HEK293 (cell line): ENCODE measurements around the gene NCOA7.

Source experiments
- CTCF ChIA-PET: fragments of 350-600 bp; formaldehyde crosslinking; extraction: SDS; loops from one replicate; lab custom pipeline; 2021; ENCODE audit warnings: antibody characterized with exemption; lab: Yijun Ruan, JAX
- POLR2A ChIA-PET: fragments of 300-600 bp; formaldehyde crosslinking; extraction: SDS; loops from one replicate; lab custom pipeline; 2020; ENCODE audit warnings: antibody characterized with exemption, inconsistent platforms; lab: Yijun Ruan, JAX
- H3K27ac ChIP-seq: fragments of 200-500 bp; sonication (Bioruptor generic); 2 replicates; pipeline ENCODE4 v1.5.1; 2014; ENCODE audit warnings: low read depth, low read length, control low read depth, inconsistent platforms; ENCODE audit errors: extremely low read depth
- H3K36me3 ChIP-seq, 2 experiments: fragments of 200-500 bp in 1 of 2; sonication (Bioruptor generic) in 1 of 2; 1 replicate in 1 of 2; 2 replicates in 1 of 2; pipeline ENCODE4 v1.5.1; 2014 to 2017; ENCODE audit warnings: inconsistent platforms in 2 of 2, low read length in 2 of 2; ENCODE audit not compliant: control insufficient read depth in 2 of 2, insufficient read depth in 1 of 2
- H3K4me1 ChIP-seq: fragments of 200-500 bp; sonication (Bioruptor generic); 2 replicates; pipeline ENCODE4 v1.5.1; 2014; ENCODE audit warnings: mild to moderate bottlenecking, low read length, inconsistent platforms; ENCODE audit not compliant: control insufficient read depth, insufficient read depth
- H3K4me3 ChIP-seq: 2 replicates; pipeline ENCODE4 v1.5.1; 2011; ENCODE audit warnings: low read depth, mild to moderate bottlenecking, control low read depth, low read length, moderate library complexity
- H3K9me3 ChIP-seq: fragments of 200-500 bp; sonication (Bioruptor generic); 2 replicates; pipeline ENCODE4 v1.5.1; 2014; ENCODE audit warnings: low read depth, low read length, inconsistent platforms; ENCODE audit not compliant: control insufficient read depth, insufficient read depth
- GFI1B ChIP-seq: fragments of 450-650 bp; formaldehyde crosslinking; IDR thresholded peaks from 2 replicates; pipeline ENCODE4 v1.5.1; 2016; ENCODE audit warnings: missing biosample characterization, missing genetic modification characterization
- MYNN ChIP-seq: fragments of 450-650 bp; formaldehyde crosslinking; IDR thresholded peaks from 2 replicates; pipeline ENCODE4 v1.5.1; 2016; ENCODE audit warnings: missing biosample characterization, missing genetic modification characterization, borderline replicate concordance
- REST ChIP-seq: fragments of 450-650 bp; formaldehyde crosslinking; IDR thresholded peaks from 2 replicates; pipeline ENCODE4 v1.5.1; 2016; ENCODE audit warnings: missing biosample characterization, missing genetic modification characterization
- SP7 ChIP-seq: fragments of 450-650 bp; formaldehyde crosslinking; IDR thresholded peaks from 2 replicates; pipeline ENCODE4 v1.5.1; 2016; ENCODE audit warnings: missing biosample characterization, missing genetic modification characterization
- ZBTB1 ChIP-seq: fragments of 450-650 bp; formaldehyde crosslinking; IDR thresholded peaks from 2 replicates; pipeline ENCODE4 v1.5.1; 2016; ENCODE audit warnings: missing biosample characterization, missing genetic modification characterization
- ZNF148 ChIP-seq: fragments of 450-650 bp; formaldehyde crosslinking; IDR thresholded peaks from 2 replicates; pipeline ENCODE4 v1.5.0; 2017; ENCODE audit warnings: missing biosample characterization, missing genetic modification characterization, borderline replicate concordance
- ZNF211 ChIP-seq: fragments of 450-650 bp; formaldehyde crosslinking; IDR thresholded peaks from 2 replicates; pipeline ENCODE4 v1.5.1; 2016; ENCODE audit warnings: low read depth, missing biosample characterization, missing genetic modification characterization
- ZNF350 ChIP-seq: fragments of 450-650 bp; formaldehyde crosslinking; IDR thresholded peaks from 2 replicates; pipeline ENCODE4 v1.5.0; 2017; ENCODE audit warnings: missing biosample characterization, mild to moderate bottlenecking, missing genetic modification characterization
- ZNF510 ChIP-seq: fragments of 450-650 bp; formaldehyde crosslinking; IDR thresholded peaks from 2 replicates; pipeline ENCODE4 v1.5.1; 2018; ENCODE audit warnings: mild to moderate bottlenecking, missing genetic modification characterization, missing biosample characterization; ENCODE audit not compliant: insufficient replicate concordance
- ZNF623 ChIP-seq: fragments of 450-650 bp; formaldehyde crosslinking; IDR thresholded peaks from 2 replicates; pipeline ENCODE4 v1.5.1; 2016; ENCODE audit warnings: missing biosample characterization, missing genetic modification characterization
- ZNF629 ChIP-seq: fragments of 450-650 bp; formaldehyde crosslinking; IDR thresholded peaks from 2 replicates; pipeline ENCODE4 v1.5.1; 2017; ENCODE audit warnings: missing biosample characterization, missing genetic modification characterization
- ZNF654 ChIP-seq: fragments of 450-650 bp; formaldehyde crosslinking; IDR thresholded peaks from 2 replicates; pipeline ENCODE4 v1.5.1; 2016; ENCODE audit warnings: low read depth, missing biosample characterization, missing genetic modification characterization
- TF ChIP-seq, protein P1 (sequence below): fragments of 450-650 bp; formaldehyde crosslinking; IDR thresholded peaks from 2 replicates; pipeline ENCODE4 v1.5.1; 2016; ENCODE audit warnings: missing biosample characterization, missing genetic modification characterization, low read depth
- TF ChIP-seq, protein P2 (sequence below): fragments of 450-650 bp; formaldehyde crosslinking; IDR thresholded peaks from 2 replicates; pipeline ENCODE4 v1.5.1; 2017; ENCODE audit warnings: missing biosample characterization, missing genetic modification characterization
- TF ChIP-seq, protein P3 (sequence below): IDR thresholded peaks from 2 replicates; pipeline ENCODE4 v1.6.1; 2011; ENCODE audit warnings: mild to moderate bottlenecking, low read depth, low read length, borderline replicate concordance

NCOA7 gene

GRCh38 chr6:125793280-125793679, 2.5 kb downstream of the NCOA7 start (continued):
- TF ChIP-seq ZNF654 (no peak), REST (tag by site-specific recombination) (no peak), GFI1B (peak; percentile 84)

DNA sequence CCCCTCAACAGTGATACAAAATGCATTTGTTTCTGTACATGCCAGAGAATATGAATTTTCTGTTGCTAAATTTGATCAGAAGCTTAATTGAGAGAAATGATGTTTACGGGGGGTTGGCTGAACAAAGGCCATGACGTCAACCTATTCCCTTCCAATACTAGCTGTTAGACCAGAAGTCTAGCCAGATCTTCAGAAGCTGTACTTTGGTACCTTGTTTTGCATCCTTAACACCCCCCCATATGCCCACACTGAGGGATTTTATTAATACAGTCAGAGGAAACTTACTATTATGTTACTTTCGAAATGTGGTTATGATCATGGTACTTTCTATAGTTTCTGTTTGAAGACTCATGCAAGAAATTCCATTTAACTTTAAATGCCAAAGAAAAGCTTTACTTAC, 3.1 kb downstream of the NCOA7 start:
- POLR2A ChIA-PET: interaction anchor here (1.5 kb wide), 1 partner anchor 13 kb away, joined by 5 read pairs; no protein-coding TSS in a partner anchor
- no peaks in the 10 kb centered on the region for H3K9me3 ChIP-seq
- TF ChIP-seq SP7 (tag by site-specific recombination): no peak
- TF ChIP-seq MYNN (tag by site-specific recombination): no peak
- no peak for TF ChIP-seq ZNF510 (tag by site-specific recombination)
- no peak for TF ChIP-seq ZBTB1 (tag by site-specific recombination)
- no peak for TF ChIP-seq ZNF623 (tag by site-specific recombination)
- no peak for TF ChIP-seq ZNF148 (tag by site-specific recombination)
- TF ChIP-seq ZNF629: peak; percentile 51
- no peak for TF ChIP-seq ZNF350 (tag by site-specific recombination)
- TF ChIP-seq ZNF211 (tag by site-specific recombination): no peak
- TF ChIP-seq, protein P1, sequence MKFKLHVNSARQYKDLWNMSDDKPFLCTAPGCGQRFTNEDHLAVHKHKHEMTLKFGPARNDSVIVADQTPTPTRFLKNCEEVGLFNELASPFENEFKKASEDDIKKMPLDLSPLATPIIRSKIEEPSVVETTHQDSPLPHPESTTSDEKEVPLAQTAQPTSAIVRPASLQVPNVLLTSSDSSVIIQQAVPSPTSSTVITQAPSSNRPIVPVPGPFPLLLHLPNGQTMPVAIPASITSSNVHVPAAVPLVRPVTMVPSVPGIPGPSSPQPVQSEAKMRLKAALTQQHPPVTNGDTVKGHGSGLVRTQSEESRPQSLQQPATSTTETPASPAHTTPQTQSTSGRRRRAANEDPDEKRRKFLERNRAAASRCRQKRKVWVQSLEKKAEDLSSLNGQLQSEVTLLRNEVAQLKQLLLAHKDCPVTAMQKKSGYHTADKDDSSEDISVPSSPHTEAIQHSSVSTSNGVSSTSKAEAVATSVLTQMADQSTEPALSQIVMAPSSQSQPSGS (tag by site-specific recombination): peak; percentile 75
- H3K4me3 ChIP-seq: no peak overlapping the region
- no peak overlapping the region for H3K27ac ChIP-seq
- H3K4me1 ChIP-seq: peaks cover 43% of the 10 kb centered on the region
- CTCF ChIA-PET: interaction anchor here (0.6 to 1.9 kb wide), 12 partner anchors 9 to 484 kb away, joined by 3 to 10 read pairs (median 3); partner anchors contain the start of gene HINT3
- no peaks in the 10 kb centered on the region for H3K36me3 ChIP-seq

DNA sequence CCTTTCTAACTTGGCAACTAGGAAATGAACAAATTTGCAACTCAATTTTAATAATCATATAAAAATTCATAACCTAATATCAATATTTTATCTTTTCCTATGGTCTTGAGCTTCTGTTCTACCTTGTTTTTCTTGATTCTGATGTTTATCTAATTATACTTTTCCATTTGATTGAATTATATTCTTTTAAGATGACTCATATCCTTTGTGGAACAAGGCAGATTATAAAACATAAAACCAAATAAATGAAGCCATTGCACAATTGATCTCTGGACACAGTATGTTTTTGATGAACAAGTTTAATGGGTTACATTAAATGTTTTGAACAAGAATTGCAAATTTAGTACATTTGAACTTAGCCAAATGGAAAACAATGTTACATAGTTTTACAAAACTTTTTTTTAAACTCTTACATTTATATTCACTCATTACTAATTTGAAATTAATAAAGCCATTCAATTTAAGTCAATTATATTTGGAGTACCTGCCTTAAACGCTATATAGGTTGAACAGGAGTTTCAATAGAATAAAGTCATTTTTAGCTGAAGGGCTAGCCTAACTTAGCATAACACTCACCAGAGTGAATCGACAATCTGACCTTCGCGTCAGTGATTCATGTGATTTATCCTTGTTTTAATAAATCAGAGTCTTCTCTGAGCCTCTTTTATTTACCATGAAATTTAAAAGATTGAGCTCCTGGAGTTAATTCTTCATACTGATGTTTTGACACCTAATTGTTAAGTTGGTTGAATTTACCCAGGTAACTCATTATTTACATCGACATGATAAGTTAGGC, 3.8 kb downstream of the NCOA7 start:
- POLR2A ChIA-PET: interaction anchor here (0.8 to 1.5 kb wide), 2 partner anchors 13 to 14 kb away, joined by 3 to 5 read pairs; no protein-coding TSS in a partner anchor
- no peak overlapping the region for H3K27ac ChIP-seq

More for the DNA sequence above, 3.8 kb downstream of the NCOA7 start:
- TF ChIP-seq, protein P2, sequence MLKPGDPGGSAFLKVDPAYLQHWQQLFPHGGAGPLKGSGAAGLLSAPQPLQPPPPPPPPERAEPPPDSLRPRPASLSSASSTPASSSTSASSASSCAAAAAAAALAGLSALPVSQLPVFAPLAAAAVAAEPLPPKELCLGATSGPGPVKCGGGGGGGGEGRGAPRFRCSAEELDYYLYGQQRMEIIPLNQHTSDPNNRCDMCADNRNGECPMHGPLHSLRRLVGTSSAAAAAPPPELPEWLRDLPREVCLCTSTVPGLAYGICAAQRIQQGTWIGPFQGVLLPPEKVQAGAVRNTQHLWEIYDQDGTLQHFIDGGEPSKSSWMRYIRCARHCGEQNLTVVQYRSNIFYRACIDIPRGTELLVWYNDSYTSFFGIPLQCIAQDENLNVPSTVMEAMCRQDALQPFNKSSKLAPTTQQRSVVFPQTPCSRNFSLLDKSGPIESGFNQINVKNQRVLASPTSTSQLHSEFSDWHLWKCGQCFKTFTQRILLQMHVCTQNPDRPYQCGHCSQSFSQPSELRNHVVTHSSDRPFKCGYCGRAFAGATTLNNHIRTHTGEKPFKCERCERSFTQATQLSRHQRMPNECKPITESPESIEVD (tag by site-specific recombination): 0 out of 2 replicates have a peak, but pooled peaks have one; percentile 54
- TF ChIP-seq, protein P3, sequence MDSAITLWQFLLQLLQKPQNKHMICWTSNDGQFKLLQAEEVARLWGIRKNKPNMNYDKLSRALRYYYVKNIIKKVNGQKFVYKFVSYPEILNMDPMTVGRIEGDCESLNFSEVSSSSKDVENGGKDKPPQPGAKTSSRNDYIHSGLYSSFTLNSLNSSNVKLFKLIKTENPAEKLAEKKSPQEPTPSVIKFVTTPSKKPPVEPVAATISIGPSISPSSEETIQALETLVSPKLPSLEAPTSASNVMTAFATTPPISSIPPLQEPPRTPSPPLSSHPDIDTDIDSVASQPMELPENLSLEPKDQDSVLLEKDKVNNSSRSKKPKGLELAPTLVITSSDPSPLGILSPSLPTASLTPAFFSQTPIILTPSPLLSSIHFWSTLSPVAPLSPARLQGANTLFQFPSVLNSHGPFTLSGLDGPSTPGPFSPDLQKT: no peak
- peaks cover 37% of the 10 kb centered on the region for H3K4me1 ChIP-seq
- no peak overlapping the region for H3K4me3 ChIP-seq
- peaks cover 0 to 3% of the 10 kb centered on the region in 2 experiments; a peak in 1 of 3 replicates for H3K36me3 ChIP-seq
- CTCF ChIA-PET: interaction anchor here (0.5 to 1.9 kb wide), 12 partner anchors 9 to 480 kb away, joined by 3 to 10 read pairs (median 4); partner anchors contain the start of gene HINT3
- H3K9me3 ChIP-seq: no peaks in the 10 kb centered on the region
